Epidermal melanocyte (primary cell): Measurements from ENCODE around the gene ZNF710.

Experiments
- DNase-seq: peaks from one replicate; pipeline ENCODE4 v3.0.0; 2011; ENCODE audit warnings: low spot score; ENCODE audit not compliant: insufficient read length

The ZNF710 gene

DNA sequence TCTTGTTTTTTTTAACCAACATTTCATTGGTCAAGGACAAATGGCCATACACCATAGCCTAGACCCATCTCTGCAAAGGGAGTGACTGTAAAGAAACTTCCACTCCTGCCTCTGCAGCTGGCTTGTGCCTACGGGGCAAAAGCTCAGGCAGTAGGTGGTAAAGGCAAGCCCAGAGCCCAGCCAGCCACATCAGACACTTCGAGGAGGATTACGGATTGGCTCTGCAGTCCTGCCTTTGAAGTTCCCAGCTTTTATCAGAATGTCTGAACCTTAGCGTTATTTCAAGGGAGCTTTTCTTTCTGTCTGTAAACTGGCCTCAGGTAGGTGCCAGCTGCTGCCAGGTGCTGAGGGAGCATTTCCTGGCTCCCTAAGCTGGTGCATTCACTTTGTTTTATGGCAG is 15.6 kb downstream of the ZNF710 start:
- no peak for DNase-seq

DNA sequence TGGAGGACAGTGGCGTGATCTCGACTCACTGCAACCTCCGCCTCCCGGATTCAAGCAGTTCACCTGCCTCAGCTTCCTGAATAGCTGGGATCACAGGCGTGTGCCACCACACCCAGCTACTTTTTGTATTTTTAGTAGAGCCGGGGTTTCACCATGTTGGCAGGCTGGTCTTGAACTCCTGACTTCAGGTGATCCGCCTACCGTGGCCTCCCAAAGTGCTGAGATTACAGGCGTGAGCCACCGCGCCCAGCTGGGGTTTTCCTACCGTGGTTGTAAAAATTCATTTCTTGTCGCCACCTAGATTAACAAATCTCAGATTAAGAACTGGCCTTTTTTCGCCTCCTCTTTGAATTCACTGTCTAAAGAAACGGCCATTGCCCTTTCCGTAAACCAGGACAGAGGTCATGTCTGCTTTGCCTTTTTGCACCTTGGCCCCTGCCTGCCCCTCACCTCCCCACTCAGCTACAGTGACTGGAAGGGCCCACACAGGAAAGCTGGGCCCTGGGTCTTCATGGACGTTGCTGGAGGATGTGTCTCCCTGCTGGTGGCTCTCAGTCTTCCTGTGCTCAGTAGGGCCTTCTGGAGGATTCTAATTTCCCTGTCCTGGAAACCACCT is 17.2 kb downstream of the ZNF710 start:
- DNase-seq: no peak

DNA sequence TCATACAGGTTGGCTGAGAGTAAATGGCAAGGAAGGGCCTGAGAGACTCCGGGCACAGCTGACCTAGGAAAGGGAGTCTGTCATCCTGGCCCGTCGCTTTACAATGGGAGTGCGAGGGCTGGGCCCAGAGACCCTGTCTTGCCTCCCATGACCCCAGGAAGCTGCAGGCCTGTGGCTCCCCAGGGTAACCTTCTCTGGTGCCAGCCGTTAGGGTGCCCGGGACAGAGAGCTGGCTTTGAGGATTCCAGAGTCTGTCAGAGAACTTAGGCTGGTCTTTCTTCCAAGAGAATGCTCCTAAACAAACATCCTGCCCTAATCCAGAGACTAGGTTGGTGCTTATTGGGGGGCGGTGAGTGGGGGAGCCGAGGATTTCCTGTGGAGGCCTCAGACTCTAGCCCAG is 18.5 kb downstream of the ZNF710 start:
- no peak for DNase-seq

DNA sequence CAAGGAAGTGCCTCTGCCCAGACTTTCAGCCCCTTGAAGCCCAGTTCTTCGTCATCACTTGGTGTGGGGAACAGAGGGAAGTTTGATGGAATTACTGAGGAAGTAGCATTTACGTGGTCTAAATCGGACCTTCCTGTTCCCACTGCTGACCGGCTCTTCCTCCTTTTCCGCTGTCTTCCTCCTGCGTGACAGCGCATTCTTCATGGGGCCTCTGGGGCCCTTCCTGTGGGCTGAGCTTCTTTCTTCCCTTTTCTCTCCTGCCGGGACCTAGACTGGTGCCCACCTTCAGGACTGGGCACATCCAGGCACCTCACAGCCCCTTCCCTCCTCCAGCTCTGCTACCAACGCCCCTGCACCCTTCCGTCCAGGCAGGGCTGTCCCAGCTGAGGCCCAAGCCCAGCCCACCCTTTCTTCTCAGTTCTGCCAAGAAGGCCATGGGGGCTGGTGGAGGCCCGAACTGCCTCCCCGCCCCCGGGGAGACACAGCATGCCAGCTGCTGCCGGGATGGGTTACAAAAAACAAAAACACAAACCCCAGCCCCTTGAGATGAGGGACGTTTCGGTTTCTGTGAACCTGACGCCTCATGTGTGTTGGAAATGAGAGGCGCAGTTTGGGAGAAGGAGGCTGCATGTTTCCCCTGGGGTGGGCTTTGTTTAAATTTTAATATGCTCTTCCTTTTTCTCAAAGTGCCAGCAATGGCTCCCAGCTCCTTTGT is 19.1 kb downstream of the ZNF710 start:
- no peak for DNase-seq

DNA sequence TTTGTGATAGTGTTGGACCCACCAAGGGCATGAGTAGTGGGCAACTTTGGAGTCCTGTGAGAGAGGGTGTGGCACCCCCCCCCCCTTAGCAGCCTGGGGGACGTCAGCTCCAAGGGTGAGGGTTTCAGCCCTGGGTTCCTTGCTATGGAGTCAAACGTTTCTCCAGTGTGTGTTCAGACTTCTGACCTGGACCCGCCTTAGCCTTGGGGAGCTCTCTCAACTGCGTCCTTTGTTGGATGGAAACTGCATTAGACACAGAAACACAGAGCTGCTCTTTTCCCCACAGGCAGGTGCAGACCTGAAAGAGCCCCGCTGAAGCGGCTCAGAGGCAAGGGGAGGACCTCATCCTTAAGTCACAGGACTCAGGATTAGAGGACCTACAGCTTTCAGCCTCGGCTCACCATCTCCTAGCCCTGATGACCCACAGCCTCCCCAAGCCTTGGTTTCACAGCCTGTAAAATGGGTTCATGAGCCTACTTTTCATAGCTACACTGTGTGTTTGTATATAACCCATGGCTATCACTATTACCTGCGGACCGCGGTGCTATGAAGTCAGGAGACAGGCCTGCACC is 19.9 kb downstream of the ZNF710 start:
- DNase-seq: no peak

DNA sequence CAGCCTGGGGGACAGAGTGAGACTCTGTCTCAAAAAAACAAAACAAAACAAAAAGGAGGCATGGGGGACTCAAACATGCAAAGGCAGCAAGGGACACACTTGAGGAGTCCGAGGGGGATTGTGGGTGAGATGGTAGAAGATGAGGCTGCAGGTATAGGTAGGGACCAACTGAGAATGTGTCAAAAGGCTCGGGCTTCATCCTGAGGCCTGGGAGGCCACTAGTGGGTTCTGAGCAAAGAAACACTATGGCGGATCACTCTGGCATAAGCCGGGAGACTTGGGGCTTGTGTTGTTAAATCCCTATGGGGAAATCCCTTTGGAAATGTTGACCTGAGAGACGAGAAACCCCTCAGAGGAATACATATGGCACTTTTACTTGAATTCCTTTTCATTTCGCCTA is 21.2 kb downstream of the ZNF710 start:
- no peak for DNase-seq

DNA sequence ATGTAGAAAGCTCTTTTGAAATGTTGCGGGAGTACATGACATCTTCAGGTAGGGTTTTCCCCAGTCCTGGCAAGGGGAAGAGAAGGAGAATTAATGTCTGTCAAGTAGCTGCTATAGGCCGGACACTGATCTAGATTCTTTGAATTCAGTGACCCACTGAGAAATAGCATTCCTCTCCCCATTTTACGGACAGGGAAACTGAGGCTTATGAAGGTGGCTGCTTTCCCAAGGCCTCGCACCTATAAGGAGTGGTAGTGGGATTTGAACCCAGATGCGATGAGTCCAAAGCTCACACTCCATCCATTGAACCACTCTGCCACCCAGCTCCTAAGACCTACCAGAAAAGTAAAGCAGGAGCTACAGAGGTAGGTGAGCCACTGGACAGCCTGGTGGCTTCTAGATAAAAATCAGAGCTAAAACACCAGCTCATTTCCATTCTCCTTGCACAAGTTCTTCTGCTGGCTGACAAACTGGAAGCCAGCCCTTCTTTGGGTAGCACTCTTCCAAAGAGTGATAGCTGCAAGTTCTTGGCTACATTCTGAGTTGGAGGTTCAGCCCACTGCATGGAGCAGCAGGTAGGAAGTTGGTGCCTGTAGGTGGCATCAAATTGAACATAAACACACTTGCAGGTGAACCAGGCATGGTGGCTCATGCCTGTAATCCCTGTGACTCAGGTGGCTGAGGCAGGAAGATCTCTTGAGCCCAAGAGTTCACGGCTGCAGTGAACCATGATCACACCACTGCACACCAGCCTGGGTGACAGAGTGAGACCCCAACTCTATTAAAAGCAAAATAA is 22.0 kb downstream of the ZNF710 start:
- DNase-seq: no peak

DNA sequence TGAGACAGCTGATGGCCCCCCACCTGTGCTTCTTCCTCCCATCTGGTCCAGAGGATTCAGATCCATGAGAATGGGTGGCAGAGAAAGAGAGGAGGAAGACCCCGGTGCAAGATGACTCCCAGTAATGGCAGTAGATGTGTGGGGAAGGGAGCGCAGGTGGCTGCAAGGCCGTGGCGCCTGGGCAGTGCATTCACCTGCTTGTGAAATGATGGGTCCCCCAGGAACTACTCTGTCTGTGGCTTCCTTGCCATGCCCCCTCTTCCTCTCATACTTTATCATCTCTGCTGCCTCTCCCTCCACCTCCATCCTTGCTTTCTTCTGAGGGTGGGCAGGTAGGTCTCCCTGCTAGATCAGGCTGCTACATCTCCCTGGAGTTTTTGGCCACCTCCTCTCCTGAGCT is 23.3 kb downstream of the ZNF710 start:
- DNase-seq: no peak

DNA sequence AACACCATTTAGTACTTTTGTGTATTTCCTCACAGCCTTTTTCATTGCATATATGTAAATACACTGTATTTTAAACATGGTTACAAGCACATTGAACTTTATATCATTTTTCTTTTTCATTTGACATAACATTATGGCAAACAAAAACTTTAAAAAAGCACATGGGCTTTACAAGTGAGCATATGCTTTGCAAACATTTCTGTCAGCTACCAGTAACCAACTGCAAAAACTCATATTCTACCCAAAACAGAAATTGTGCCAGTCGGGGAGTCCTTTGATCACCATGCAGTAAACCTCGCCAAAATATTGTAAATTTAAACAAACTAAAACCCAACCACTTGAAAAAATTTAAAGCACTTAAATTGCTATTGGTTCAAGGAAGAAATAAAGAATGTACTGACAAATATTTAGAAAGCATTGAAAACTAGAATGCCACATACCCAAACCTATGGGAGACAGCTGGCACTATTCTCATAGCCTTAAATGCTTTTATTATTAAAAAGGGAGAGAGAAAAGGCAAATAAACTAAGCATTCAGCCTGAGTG is 24.4 kb downstream of the ZNF710 start:
- DNase-seq: no peak

DNA sequence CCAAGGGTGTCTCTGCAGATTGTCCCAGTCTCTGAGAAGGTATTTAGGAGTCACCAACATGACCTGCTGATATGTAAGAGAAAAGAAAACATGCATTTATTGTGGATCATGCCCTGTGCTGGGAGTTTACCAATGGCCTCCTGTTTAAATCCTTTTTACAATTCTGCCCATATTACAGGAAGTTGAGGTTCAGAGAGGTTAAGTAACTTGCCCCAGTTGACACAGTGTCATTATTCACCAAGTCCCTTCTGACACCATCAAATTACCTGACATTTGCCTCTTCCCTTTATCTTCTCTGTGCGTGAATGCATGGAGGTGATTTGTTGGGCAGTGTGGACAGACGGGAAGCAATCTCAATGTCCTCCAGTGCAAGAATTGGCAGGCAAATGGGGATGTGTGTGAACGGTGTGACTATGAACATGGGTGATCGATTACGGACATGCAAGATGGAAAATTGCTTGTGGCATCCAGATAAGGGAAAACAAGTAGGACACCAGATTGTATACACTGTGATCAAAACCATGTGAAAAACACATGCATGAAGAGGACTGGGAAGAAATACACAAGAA is 27.3 kb downstream of the ZNF710 start:
- no peak for DNase-seq

DNA sequence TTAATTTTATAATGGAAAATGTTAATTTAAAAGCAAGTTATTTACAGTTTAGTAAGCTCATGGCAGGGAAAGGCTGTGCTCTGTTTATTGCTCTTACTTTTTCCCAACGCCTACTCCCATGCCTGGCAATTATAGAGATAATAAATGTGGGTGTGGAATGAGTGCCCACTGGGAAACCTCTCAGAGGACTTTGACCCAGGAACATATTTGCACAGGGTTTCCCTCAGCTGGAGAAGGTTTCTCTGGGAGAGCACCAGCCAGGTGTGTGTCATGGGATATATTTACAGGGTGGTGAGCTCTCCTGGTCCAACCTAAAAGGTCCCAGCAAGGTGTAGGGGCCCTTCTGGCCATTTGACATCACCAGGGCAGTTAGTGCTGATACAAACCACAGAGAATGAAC is 27.9 kb downstream of the ZNF710 start:
- DNase-seq: no peak

DNA sequence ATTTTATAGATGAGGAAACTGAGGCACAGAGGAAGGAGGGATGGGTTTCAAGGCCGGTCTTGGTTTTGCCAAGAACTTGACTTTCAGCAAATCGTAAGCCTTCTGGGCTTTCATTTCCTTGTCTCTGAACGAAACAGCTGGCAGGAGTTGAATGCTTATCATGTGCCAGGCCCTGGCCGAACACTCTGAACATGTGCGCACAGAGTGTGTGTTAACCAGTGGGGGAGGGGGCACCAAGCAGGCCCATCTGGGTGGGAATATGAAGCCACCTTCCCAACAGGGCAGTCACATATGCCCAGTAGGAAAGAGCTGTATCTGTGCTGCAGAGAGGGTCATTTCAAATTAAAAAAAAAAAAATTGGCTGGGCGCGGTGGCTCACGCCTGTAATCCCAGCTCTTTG is 29.3 kb downstream of the ZNF710 start:
- DNase-seq: no peak

DNA sequence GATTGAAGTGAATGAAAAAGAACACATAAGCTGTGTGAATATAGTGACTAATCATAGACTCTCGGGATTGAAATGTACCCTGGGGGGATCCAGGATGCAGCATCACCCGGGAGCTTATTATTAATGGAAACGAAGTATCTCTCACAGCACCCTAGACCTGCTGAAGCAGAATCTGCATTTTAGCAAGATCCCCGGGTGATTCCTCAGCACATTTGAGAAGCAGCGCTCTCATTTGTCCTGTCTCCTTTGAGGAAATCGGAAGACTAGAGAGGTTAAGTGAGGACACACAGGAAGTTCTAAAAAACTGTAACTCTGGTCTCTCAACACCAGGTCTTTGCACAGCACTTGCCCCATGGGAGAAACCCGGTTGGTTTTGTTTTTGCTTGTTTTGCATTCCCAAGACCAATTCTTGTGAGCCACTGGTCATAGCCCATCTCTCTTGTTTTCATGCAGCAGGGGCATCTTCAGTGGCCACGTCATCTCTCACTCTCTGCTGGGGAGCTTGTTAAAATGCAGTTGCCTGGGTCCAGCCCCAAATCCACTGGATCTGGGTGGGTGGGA is 30.2 kb downstream of the ZNF710 start:
- no peak for DNase-seq

DNA sequence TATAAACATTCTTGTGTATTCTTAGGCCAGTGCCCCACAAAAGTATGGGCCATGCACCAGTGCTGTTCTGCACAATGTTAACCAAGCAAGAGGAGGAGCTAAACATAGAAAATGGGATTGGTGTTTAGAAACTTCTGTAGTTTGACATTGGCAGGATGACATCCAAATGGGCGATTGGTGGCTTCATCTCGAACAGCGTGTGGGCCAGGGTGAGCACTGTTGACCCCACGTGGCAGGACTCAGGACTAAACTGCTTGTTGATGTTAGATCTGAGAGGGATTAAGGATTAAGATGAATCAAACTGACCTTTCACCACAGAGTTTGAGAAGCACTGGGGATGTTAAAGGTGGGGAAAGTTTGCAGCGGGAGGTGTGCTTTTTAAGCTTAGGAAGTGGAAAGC is 31.9 kb downstream of the ZNF710 start:
- no peak for DNase-seq

DNA sequence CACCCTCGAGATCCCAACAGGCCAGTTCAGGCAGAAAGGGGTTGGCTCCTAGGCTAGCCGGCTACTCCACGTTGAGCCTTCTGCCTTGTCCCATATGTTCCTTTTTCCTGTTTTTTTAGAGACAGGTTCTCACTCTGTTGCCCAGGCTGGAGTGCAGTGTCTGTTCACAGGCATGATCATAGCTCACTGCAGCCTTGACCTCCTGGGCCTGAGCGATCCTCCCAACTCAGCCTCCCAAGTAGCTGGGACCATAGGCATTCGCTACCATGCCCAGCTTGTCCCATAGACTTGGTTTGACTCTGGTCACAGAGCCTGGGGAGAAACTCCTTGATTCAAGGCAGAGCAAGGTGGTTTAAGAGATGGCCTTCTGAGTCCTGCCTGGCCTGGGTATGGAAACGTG is 32.3 kb downstream of the ZNF710 start:
- DNase-seq: no peak

DNA sequence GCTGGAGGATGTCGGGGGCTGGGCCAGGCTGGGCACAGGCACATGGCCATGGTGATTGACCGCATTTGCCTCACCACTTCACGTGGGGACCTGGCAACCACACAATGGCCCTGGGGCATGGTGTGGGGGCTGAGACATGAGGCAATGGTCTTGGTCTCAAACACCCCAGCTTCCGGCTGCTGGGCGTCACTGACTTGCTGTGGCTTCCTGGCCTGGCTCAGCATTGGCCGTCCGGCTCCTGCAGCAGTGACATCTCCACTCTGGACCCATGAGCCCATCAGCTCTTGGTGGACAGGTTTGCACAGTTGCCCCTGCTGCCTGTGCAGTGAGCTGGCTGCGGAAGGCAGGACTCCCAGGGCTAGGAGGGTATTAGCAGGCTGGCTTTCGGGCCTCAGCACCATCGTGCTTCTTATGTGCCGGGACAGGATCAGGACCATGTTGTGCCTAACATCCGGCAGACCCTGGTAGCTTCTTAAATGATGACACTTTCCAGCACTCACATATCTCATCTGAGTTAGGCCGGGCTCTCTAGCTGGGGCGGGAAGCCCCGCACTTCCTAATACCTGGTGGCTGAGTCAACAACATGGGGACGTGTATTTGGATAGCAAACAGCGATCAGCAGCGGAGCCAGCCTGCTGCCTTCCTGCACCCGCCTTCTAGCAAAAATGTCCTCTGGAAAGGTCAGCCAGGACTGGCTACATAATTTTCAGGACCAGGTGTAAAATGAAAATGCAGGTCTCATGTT is 34.1 kb downstream of the ZNF710 start:
- no peak for DNase-seq

DNA sequence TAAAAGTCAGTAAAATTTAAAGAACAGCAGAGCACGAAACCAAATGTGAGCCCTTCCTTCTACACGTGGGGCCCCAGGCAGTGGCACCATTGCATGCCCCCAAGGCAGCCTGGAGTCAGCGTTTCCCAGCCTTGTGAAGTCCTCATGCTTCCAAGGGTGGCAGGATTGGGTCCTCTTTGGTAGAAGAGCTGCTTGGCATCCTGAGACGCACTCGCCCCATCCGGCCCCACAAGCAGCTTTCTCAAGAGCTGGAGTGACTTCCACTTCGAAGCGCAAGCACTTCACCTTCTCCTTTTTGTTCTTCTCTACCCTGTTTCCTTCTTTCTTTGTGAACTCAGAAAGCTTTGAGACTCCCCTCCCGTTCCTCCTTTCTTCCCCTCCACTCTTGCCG is 34.7 kb downstream of the ZNF710 start:
- no peak for DNase-seq

DNA sequence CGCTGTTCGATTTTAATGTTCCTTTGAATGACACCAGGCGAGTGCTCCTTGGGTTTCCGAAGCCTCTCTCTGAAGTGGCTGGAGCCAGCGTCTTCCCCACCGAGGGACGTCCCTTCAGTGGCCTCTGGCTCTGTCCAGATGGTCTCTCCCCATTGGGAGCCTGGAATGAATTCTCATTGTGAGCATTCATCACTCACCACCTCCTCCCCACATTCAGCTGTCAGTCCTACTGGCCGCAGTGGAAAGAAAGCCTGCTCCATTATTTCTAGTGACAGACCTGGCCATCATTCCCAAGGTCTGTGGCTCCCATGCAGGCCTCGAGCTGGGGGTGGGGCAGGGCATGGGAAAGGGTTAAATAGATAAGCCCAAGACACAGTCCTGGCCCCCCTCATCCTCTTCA is 35.2 kb downstream of the ZNF710 start:
- no peak for DNase-seq

DNA sequence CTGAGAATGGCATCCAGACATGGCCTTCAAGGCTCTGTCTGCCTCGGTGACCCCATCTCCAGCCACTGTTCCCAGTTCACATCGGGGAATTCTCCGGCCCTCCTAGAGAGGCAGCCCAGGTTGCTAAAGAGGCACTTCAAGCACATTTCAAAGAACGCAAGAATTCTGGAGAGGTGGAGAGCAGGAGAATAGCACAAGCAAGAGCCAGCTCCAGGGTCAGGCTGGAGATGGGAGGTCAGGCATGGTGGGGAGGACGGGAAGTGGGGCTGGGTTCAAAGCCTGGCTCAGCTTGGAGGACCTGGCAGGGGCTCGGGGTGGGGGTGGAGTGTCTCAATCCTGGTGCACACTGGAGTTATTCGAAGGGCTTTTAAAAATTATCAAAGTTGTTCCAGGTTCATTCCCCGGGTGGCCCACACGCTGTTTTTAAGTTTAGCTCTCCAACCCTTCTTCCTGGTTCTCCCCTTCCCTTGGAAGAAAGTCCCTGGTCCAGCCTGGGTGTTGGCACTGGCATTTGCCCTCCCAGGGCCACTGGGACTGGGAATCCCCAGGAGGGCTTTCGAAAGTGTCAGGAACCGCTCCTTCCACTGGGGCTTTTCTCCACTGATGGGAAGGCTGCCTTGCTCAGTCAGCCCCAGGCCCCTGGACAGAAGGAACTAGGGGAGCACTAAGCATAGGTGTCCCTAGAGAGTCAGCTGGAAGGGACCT is 35.8 kb downstream of the ZNF710 start:
- no peak for DNase-seq

DNA sequence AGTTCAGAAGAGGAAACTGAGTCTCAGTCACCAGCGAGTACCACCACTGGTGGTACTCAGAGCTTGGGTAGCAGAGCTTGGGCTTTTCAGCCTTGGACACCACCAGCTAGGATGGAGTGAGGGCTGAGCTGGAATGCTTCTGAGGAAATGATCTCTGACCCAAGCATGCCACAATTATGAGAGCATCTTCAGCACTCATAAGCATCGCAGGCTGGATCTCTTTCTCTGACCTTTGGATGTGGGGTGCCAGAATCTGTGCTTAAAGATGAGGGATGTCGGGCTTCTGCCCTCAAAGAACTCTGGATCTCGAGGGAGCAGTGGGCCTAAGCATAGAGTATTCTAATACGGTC is 36.4 kb downstream of the ZNF710 start:
- DNase-seq: no peak
